Measurements from ENCODE around the gene ERN1. TPM values are rescaled to one million over a fixed set of nuclear protein-coding genes. Genes with fewer than 3 reads are reported as not detected.
A peak's percentile ranks its signal among the peaks of the same experiment; 100 is the strongest.

Gene ERN1
- total and polyA plus RNA-seq, 3 experiments from 2014 or later: 24.7 to 92.1 (median 25.5) TPM

DNA sequence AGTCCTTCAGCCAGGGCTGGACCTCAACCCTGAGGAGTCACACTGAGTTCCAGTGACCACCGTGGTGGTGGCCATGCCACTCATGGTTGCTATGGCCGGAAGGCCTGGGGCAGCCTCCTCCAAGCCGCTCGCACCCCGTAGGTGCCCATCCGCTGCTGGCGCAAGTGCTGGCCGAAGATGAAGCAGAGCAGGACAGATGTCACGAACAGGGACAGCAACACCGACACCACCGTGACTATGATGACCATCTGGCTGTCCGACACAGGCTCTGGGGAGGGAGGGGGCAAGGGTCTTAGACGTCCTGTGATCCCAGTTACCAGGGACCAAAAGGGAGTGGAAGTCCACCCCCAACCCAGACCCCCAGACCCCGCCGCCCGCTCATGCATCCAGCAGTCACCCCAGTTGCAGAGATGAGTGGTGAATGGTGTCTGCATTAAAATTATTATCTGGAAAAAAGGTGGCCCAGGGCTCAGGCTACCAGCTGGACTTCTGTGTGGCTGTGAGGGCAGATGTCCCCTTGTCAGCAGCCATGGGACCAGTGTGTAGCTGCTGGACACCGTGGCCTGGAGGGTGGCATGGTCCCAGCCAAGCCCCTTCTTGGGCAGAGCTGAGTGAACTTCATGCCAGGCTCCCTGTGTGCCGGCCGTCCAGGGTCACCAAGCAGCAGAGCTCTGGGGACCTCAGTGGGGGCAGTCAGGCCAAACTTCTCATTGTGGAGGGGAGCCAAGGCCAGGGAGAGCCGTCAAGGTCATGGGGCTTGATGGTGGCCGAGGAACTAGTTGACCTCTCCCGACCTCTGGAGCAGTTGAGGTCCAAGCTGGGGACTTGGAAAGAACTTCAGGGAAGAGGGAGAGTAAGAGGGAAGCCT lies 127.1 kb downstream of the ERN1 start:
- no peak overlapping the region for H3K4me3 Mint-ChIP-seq
- no peak overlapping the region for H3K4me3 ChIP-seq (ENCODE audit: low read length)
- no peaks in the 10 kb centered on the region for H3K9me3 Mint-ChIP-seq
- H3K27me3 ChIP-seq (ENCODE audit: insufficient read depth, low read length, poor library complexity, severe bottlenecking): no peaks in the 10 kb centered on the region
- H3K27ac ChIP-seq (ENCODE audit: low read depth, low read length): no peak overlapping the region
- H3K4me1 ChIP-seq (ENCODE audit: insufficient read depth, low read length): peaks cover 31% of the 10 kb centered on the region
- H3K27me3 Mint-ChIP-seq: no peaks in the 10 kb centered on the region
- peaks cover 0 to 60% (median 10%) of the 10 kb centered on the region in 3 donors for H3K36me3 Mint-ChIP-seq
- H3K9me3 ChIP-seq (ENCODE audit: low read length): no peaks in the 10 kb centered on the region
- DNase-seq: peak in 1 of 5 donors; percentile 31
- peak overlapping the region in 5 of 8 donors; percentile 17 to 56 (median 46) for H3K27ac Mint-ChIP-seq
- H3K4me1 Mint-ChIP-seq: peaks cover 31 to 46% (median 33%) of the 10 kb centered on the region in 3 donors
- POLR2A ChIA-PET: interaction anchor here (0.6 to 7.1 kb wide), 2 partner anchors 18 to 111 kb away, joined by 3 to 67 read pairs; partner anchors contain the start of gene ICAM2
- peaks cover 29% of the 10 kb centered on the region for H3K36me3 ChIP-seq (ENCODE audit: insufficient read depth, low read length)
- CTCF ChIA-PET: interaction anchor here (0.5 to 2.4 kb wide), 4 partner anchors 8 to 84 kb away, joined by 3 to 9 read pairs (median 6); partner anchors contain the start of gene GH1

DNA sequence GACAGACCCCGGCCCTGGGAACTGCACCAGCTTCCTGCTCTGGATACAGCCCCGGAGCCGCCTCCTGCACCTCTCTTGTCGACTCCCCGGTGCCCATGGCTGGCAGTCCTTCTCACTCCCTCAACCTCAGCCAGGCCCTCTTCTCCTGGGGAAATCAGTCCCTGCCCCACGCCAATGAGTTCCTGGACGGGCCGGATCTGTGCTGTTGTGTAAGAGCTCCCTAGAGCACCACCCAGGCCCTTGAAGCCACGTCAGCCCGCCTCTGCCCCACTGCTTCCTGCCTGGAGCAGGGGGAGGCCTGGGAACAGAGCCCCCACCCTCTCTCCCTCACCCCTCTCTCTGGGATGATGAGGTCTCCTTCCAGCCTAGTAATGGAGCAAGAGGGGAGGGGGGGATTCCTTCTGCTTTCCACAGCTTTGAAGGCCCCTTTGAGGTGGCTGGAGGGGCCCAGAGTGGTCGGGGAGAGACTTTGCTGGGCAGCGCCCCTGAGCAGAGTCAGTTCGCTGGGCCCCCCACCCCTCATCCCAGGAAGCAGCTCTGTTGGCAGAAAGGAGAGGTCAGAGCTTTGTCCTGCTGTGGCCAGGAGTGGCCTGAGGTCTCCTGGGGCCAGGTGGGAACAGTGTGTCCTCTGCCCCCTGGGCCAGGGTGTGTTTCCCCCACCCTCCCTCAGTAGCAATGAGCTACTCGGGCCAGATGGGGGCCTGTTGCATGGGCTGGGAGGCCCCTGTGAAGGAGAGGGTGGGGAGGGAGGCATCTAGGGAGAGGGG lies 128.0 kb downstream of the ERN1 start:
- H3K27ac ChIP-seq (ENCODE audit: low read depth, low read length): no peak overlapping the region

GRCh38 chr17:64001091-64001579 lies 128.8 kb downstream of the ERN1 start:
- Mint-ChIP-seq H3K27me3 (no peaks in the 10 kb centered on the region), H3K4me3 (no peak overlapping the region), H3K4me1 (peaks cover 31 to 50% (median 37%) of the 10 kb centered on the region in 3 donors), H3K9me3 (no peaks in the 10 kb centered on the region), H3K27ac (peak overlapping the region in 3 of 8 donors; percentile 29 to 96 (median 79)), H3K36me3 (peaks cover 0 to 46% (median 6%) of the 10 kb centered on the region in 3 donors)
- Histone ChIP-seq H3K27ac (ENCODE audit: low read depth, low read length) (no peak overlapping the region), H3K27me3 (ENCODE audit: insufficient read depth, low read length, poor library complexity, severe bottlenecking) (no peaks in the 10 kb centered on the region), H3K4me1 (ENCODE audit: insufficient read depth, low read length) (peaks cover 25% of the 10 kb centered on the region), H3K36me3 (ENCODE audit: insufficient read depth, low read length) (peaks cover 23% of the 10 kb centered on the region), H3K4me3 (ENCODE audit: low read length) (no peak overlapping the region), H3K9me3 (ENCODE audit: low read length) (no peaks in the 10 kb centered on the region)
- ChIA-PET POLR2A (interaction anchor here (0.6 to 7.1 kb wide), 2 partner anchors 19 to 259 kb away, joined by 3 to 67 read pairs; partner anchors contain the start of gene ICAM2), CTCF (interaction anchor here (0.7 to 12.2 kb wide), 8 partner anchors 20 to 132 kb away, joined by 3 to 246 read pairs (median 5); partner anchors contain the start of genes GH1 and ICAM2)
- no peak for DNase-seq

More for the DNA sequence above, 128.0 kb downstream of the ERN1 start:
- H3K9me3 Mint-ChIP-seq: no peaks in the 10 kb centered on the region
- CTCF ChIA-PET: interaction anchor here (1.1 to 2.4 kb wide), 5 partner anchors 17 to 83 kb away, joined by 3 to 9 read pairs (median 4); partner anchors contain the start of genes GH1 and ICAM2
- H3K4me3 Mint-ChIP-seq: no peak overlapping the region
- peaks cover 32% of the 10 kb centered on the region for H3K4me1 ChIP-seq (ENCODE audit: insufficient read depth, low read length)
- peaks cover 0 to 52% (median 8%) of the 10 kb centered on the region in 3 donors for H3K36me3 Mint-ChIP-seq
- POLR2A ChIA-PET: interaction anchor here (0.8 to 7.1 kb wide), 2 partner anchors 18 to 128 kb away, joined by 3 to 67 read pairs; partner anchors contain the start of genes ERN1 and ICAM2
- H3K27ac Mint-ChIP-seq: peak overlapping the region in 6 of 8 donors; percentile 8 to 93 (median 48)
- peaks cover 23% of the 10 kb centered on the region for H3K36me3 ChIP-seq (ENCODE audit: insufficient read depth, low read length)
- H3K27me3 Mint-ChIP-seq: no peaks in the 10 kb centered on the region
- no peaks in the 10 kb centered on the region for H3K9me3 ChIP-seq (ENCODE audit: low read length)
- no peak for DNase-seq
- no peak overlapping the region for H3K4me3 ChIP-seq (ENCODE audit: low read length)
- H3K27me3 ChIP-seq (ENCODE audit: insufficient read depth, low read length, poor library complexity, severe bottlenecking): no peaks in the 10 kb centered on the region
- H3K4me1 Mint-ChIP-seq: peaks cover 35 to 46% (median 36%) of the 10 kb centered on the region in 3 donors

DNA sequence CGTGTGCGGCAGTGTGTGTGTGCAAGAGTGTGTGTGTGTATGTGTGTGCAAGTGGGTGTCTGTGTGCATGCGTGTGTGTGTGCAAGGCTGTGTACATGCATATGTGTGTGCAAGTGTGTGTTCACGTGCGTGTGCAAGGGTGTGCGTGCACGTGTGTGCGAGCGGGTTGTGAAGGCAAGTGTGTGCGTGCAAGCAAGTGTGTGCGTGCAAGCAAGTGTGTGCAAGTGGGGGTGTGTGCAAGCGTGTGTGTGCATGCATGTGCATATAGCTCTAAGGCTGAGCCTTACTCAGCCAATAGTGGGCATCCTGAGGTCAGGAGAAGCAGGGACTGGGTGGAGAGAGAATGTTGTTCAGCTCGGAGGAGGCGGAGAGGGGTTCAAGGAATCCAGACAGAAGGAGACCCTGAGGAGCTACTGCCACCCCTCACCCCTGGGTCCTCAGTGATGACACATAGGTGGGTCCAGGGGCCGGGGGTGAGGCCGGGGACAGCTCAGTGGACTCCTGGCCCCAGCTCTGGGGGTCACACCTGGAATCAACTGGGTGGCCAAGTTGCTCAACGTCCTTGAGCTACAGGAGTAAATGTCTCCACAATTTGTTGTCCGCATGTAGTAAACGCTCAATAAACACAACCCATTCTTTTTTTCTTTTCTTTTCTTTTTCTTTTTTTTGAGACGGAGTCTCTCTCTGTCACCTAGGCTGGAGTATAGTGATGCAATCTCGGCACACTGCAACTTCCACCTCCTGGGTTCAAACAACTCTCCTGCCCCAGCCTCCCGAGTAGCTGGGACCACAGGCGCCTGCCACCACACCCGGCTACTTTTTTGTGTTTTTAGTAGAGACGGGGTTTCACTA lies 130.0 kb downstream of the ERN1 start:
- ChIA-PET CTCF (interaction anchor here (0.9 to 12.2 kb wide), 5 partner anchors 17 to 134 kb away, joined by 3 to 246 read pairs (median 4); partner anchors contain the start of genes ERN1 and ICAM2), POLR2A (interaction anchor here (3.1 to 7.1 kb wide), 2 partner anchors 20 to 26 kb away, joined by 8 to 67 read pairs; partner anchors contain the start of gene ICAM2)
- Mint-ChIP-seq H3K4me1 (peaks cover 34 to 45% (median 39%) of the 10 kb centered on the region in 3 donors), H3K27ac (peak overlapping the region in 7 of 8 donors; percentile 8 to 96 (median 86)), H3K27me3 (no peaks in the 10 kb centered on the region), H3K4me3 (peak overlapping the region; percentile 52 to 90 (median 87)), H3K36me3 (peaks cover 0 to 36% (median 5%) of the 10 kb centered on the region in 3 donors), H3K9me3 (no peaks in the 10 kb centered on the region)
- H3K4me1 ChIP-seq (ENCODE audit: insufficient read depth, low read length): peaks cover 25% of the 10 kb centered on the region
- H3K27ac ChIP-seq (ENCODE audit: low read depth, low read length): no peak overlapping the region
- H3K4me3 ChIP-seq (ENCODE audit: low read length): no peak overlapping the region
- H3K9me3 ChIP-seq (ENCODE audit: low read length): no peaks in the 10 kb centered on the region
- no peak for DNase-seq
- H3K36me3 ChIP-seq (ENCODE audit: insufficient read depth, low read length): peaks cover 16% of the 10 kb centered on the region
- H3K27me3 ChIP-seq (ENCODE audit: insufficient read depth, low read length, poor library complexity, severe bottlenecking): no peaks in the 10 kb centered on the region

GRCh38 chr17:63998721-63999679 lies 130.9 kb downstream of the ERN1 start:
- Mint-ChIP-seq H3K36me3 (peaks cover 0 to 27% (median 5%) of the 10 kb centered on the region in 3 donors), H3K27me3 (no peaks in the 10 kb centered on the region), H3K4me1 (peaks cover 38 to 50% (median 48%) of the 10 kb centered on the region in 3 donors), H3K27ac (peak overlapping the region; percentile 8 to 96 (median 82)), H3K4me3 (peak overlapping the region; percentile 52 to 93 (median 87)), H3K9me3 (no peaks in the 10 kb centered on the region)
- CTCF ChIA-PET: interaction anchor here (0.9 to 12.2 kb wide), 6 partner anchors 18 to 135 kb away, joined by 3 to 246 read pairs (median 4); partner anchors contain the start of genes ERN1 and ICAM2
- POLR2A ChIA-PET: interaction anchor here (0.8 to 7.1 kb wide), 4 partner anchors 18 to 146 kb away, joined by 3 to 67 read pairs (median 6); partner anchors contain the start of gene ICAM2
- peak overlapping the region; percentile 52 for H3K4me3 ChIP-seq (ENCODE audit: low read length)
- peaks cover 8% of the 10 kb centered on the region for H3K36me3 ChIP-seq (ENCODE audit: insufficient read depth, low read length)
- H3K27ac ChIP-seq (ENCODE audit: low read depth, low read length): no peak overlapping the region
- no peaks in the 10 kb centered on the region for H3K27me3 ChIP-seq (ENCODE audit: insufficient read depth, low read length, poor library complexity, severe bottlenecking)
- H3K4me1 ChIP-seq (ENCODE audit: insufficient read depth, low read length): peaks cover 27% of the 10 kb centered on the region
- peak in 2 of 5 donors; percentile 23 to 57 for DNase-seq
- H3K9me3 ChIP-seq (ENCODE audit: low read length): no peaks in the 10 kb centered on the region

DNA sequence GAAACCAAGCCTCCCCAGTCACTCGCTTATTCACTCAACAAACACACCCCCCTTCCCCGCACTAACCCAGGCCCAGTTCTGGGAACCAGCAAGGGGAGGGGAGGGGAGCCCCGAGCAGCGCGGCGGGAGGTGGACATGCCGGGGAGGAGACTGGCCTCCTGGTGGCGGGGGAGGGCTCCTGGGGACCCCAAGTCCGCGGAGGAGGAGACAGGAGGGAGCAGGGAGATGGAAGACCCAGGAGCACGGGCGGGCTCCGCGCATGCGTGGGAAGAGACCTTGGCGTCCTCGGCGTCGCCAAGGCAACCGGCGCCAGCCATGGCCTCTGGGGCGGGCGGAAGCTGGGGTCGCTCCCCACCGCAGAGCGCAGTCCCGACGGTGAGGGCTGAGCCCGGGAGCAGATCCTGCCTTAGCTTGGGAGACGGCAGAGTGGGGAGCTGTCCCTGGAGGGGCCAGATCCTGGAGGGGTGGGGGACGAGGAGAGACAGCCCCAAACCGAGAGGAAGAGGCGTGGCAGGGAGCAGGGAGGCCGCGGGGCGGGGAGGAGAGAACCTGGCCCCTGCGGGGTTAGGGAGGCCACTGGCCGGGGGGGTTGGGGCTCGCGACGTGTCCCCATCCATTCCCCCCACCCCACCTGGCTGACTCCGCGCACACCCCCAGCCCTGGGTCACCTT lies 131.8 kb downstream of the ERN1 start, which contains the start of gene PRR29:
Gene PRR29 (plus strand): TSS at position 302 of the 671 bp plus-strand sequence. CDS start 14 bp downstream, at position 316.
- Mint-ChIP-seq H3K4me3 (peak within 1 kb of the TSS; percentile 87 to 96 (median 90)), H3K27me3 (no peaks in the 10 kb centered on the region), H3K4me1 (peaks cover 44 to 58% (median 56%) of the 10 kb centered on the region in 3 donors), H3K36me3 (peaks cover 0 to 18% (median 0%) of the 10 kb centered on the region in 3 donors), H3K27ac (peak within 1 kb of the TSS; percentile 50 to 96 (median 90)), H3K9me3 (no peaks in the 10 kb centered on the region)
- POLR2A ChIA-PET: interaction anchor here (0.8 to 7.1 kb wide), 4 partner anchors 19 to 147 kb away, joined by 3 to 67 read pairs (median 6); partner anchors contain the start of gene ICAM2
- DNase-seq: peak; percentile 68 to 88 (median 77)
- peak within 1 kb of the TSS; percentile 52 for H3K4me3 ChIP-seq (ENCODE audit: low read length)
- no peak within 1 kb of the TSS for H3K27ac ChIP-seq (ENCODE audit: low read depth, low read length)
- H3K4me1 ChIP-seq (ENCODE audit: insufficient read depth, low read length): peaks cover 35% of the 10 kb centered on the region
- H3K36me3 ChIP-seq (ENCODE audit: insufficient read depth, low read length): peaks cover 1% of the 10 kb centered on the region
- CTCF ChIA-PET: interaction anchor here (0.9 to 12.2 kb wide), 6 partner anchors 18 to 136 kb away, joined by 3 to 246 read pairs (median 4); partner anchors contain the start of gene ICAM2
- no peaks in the 10 kb centered on the region for H3K27me3 ChIP-seq (ENCODE audit: insufficient read depth, low read length, poor library complexity, severe bottlenecking)
- H3K9me3 ChIP-seq (ENCODE audit: low read length): no peaks in the 10 kb centered on the region
